Adrenal gland (tissue), 5 donors: ENCODE measurements around the gene NHSL2.

Experiments used
- CTCF ChIP-seq, 6 experiments: fragments of 450-650 bp in 4 of 6; fragments of 200-600 bp in 2 of 6; sonication (generic) in 1 of 6; IDR thresholded peaks; 1 replicate in 5 of 6; 2 replicates in 1 of 6; pipeline versions ENCODE4 v1.5.1 to v1.8.0; 2016 to 2021; ENCODE audit warnings: antibody characterized with exemption in 6 of 6, mild to moderate bottlenecking in 2 of 6, moderate library complexity in 1 of 6
- POLR2A ChIP-seq, 2 donors: fragments of 450-650 bp; IDR thresholded peaks; one replicate each; pipeline ENCODE4 v1.6.1; 2017; ENCODE audit warnings: antibody characterized with exemption in 2 of 2, mild to moderate bottlenecking in 2 of 2, moderate library complexity in 1 of 2
- donor health status: DM: no; HTN: no; CAD: no.

- TF ChIP-seq CTCF (IDR thresholded peaks at IDR 0.05) (no peak), POLR2A (IDR thresholded peaks at IDR 0.05) (no peak)
Observed at GRCh38 chrX:72045141-72045540, 134.5 kb downstream of the NHSL2 start.
